ENCODE measurements around the gene RBM15. TPM values are rescaled to one million over a fixed set of nuclear protein-coding genes. Genes with fewer than 3 reads are reported as not detected.

The RBM15 gene
- total RNA-seq, 2 donors from 2014 or later = 27.3 to 53.5 TPM

DNA sequence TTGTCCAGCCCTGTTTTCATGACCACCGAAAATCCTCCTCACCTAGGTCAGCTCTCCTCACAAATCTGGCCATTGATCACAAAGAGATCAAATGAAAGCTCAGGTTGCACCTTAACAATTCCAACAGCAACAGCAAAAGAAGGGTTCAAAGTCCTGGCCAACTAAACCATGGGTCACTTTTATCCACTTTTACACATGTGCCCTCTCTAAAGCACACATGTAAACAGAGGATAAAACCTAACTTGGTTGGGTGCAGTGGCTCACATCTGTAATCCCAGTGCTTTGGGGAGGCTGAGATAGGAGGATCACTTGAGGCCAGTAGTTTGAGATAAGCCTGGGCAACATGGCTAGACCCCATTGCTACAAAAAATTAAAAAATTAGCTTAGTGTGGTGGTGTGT lies 3.9 kb upstream of the RBM15 start:
- TF ChIP-seq, protein P1, sequence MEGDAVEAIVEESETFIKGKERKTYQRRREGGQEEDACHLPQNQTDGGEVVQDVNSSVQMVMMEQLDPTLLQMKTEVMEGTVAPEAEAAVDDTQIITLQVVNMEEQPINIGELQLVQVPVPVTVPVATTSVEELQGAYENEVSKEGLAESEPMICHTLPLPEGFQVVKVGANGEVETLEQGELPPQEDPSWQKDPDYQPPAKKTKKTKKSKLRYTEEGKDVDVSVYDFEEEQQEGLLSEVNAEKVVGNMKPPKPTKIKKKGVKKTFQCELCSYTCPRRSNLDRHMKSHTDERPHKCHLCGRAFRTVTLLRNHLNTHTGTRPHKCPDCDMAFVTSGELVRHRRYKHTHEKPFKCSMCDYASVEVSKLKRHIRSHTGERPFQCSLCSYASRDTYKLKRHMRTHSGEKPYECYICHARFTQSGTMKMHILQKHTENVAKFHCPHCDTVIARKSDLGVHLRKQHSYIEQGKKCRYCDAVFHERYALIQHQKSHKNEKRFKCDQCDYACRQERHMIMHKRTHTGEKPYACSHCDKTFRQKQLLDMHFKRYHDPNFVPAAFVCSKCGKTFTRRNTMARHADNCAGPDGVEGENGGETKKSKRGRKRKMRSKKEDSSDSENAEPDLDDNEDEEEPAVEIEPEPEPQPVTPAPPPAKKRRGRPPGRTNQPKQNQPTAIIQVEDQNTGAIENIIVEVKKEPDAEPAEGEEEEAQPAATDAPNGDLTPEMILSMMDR (IDR thresholded peaks at IDR 0.05) = no peak
- ATAC-seq (ENCODE audit: insufficient number of reproducible peaks, low FRiP score, low read depth) (no peak), DNase-seq (ENCODE audit: low spot score) (no peak)
- Histone ChIP-seq H3K27ac (no peak overlapping the region), H3K36me3 (no peaks in the 10 kb centered on the region), H3K9me3 (no peaks in the 10 kb centered on the region), H3K4me3 (no peak overlapping the region), H3K27me3 (replicated peaks; ENCODE audit: insufficient read depth) (no peaks in the 10 kb centered on the region), H3K4me1 (ENCODE audit: control insufficient read depth in 1 of 2, low read depth in 2 of 2) (peaks cover 3 to 10% of the 10 kb centered on the region in 2 donors)

- no peak overlapping the region for H3K27ac ChIP-seq
These were observed 2.7 kb upstream of the RBM15 start for GRCh38 chr1:110336300-110337039.

DNA sequence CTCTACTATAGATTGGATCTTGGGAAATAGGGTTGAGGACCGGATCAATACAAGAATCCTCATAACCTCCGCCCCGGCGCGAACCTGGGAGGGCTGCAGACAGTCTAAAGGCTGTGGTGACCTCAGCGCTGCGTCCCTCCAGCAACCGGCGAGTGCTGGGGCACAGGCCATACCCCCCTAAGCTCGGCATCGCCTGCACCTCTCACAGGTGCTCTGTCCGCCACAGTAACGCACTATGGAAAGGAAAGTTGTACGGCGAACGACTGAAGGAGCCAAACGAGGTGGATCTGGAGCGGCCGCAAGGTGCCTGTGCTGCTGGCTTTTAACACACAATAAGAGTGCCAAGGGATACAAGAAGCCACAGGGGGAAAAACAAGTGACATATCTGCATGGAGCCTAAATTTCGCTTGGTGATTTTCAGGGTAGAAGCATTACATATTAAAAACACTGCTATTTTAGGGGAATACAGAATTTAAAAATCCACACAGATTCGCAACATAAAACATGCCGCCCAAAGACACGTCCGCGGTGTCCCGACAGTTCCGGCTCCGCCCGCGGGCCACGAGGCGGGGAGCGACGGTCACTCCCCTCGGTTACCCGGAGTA lies 1.4 kb upstream of the RBM15 start:
- Histone ChIP-seq H3K36me3 (peaks cover 7% of the 10 kb centered on the region), H3K27ac (peak overlapping the region; percentile 96 to 98), H3K9me3 (no peaks in the 10 kb centered on the region), H3K4me1 (ENCODE audit: control insufficient read depth in 1 of 2, low read depth in 2 of 2) (peaks cover 23 to 35% of the 10 kb centered on the region in 2 donors), H3K4me3 (peak overlapping the region; percentile 82), H3K27me3 (replicated peaks; ENCODE audit: insufficient read depth) (no peaks in the 10 kb centered on the region)
- peak; percentile 0 for ATAC-seq (ENCODE audit: insufficient number of reproducible peaks, low FRiP score, low read depth)
- TF ChIP-seq, protein P1 (IDR thresholded peaks at IDR 0.05) = no peak
- DNase-seq (ENCODE audit: low spot score) = no peak

More at GRCh38 chr1:110336300-110337039, 2.7 kb upstream of the RBM15 start:
- Histone ChIP-seq H3K9me3 (no peaks in the 10 kb centered on the region), H3K27me3 (replicated peaks; ENCODE audit: insufficient read depth) (no peaks in the 10 kb centered on the region), H3K4me3 (no peak overlapping the region), H3K4me1 (ENCODE audit: control insufficient read depth in 1 of 2, low read depth in 2 of 2) (peaks cover 10 to 22% of the 10 kb centered on the region in 2 donors), H3K36me3 (peaks cover under 1% of the 10 kb centered on the region)
- no peak for DNase-seq (ENCODE audit: low spot score)
- TF ChIP-seq, protein P1 (IDR thresholded peaks at IDR 0.05) = no peak
- ATAC-seq (ENCODE audit: insufficient number of reproducible peaks, low FRiP score, low read depth) = no peak

GRCh38 chr1:110338309-110338885 lies 780 bp upstream of the RBM15 start:
- peak overlapping the region; percentile 82 for H3K4me3 ChIP-seq
- DNase-seq (ENCODE audit: low spot score) = peak; percentile 68

More at GRCh38 chr1:110338309-110338885, 780 bp upstream of the RBM15 start:
- no peaks in the 10 kb centered on the region for H3K9me3 ChIP-seq
- H3K27ac ChIP-seq = peak overlapping the region; percentile 96 to 98
- peak; percentile 98 for ATAC-seq (ENCODE audit: insufficient number of reproducible peaks, low FRiP score, low read depth)
- TF ChIP-seq, protein P1 (IDR thresholded peaks at IDR 0.05) = peak; percentile 60
- peaks cover 7% of the 10 kb centered on the region for H3K36me3 ChIP-seq
- no peaks in the 10 kb centered on the region for H3K27me3 ChIP-seq (replicated peaks; ENCODE audit: insufficient read depth)
- H3K4me1 ChIP-seq (ENCODE audit: control insufficient read depth in 1 of 2, low read depth in 2 of 2) = peaks cover 29 to 41% of the 10 kb centered on the region in 2 donors
